Pulmonary artery endothelial cell (primary cell): Measurements from ENCODE around the gene SBF1. TPM values are rescaled to one million over a fixed set of nuclear protein-coding genes. Genes with fewer than 3 reads are reported as not detected.

Experiments used
- DNase-seq: peaks from one replicate; pipeline ENCODE4 v3.0.0-alpha.2; 2011; ENCODE audit warnings: low read depth, low spot score
- total RNA-seq: library from RNA; depleted of rRNA; stranded (reverse); fragments of >200 nt; gene quantifications from 2 replicates; pipeline ENCODE4 v1.2.3, GENCODE V29; 2014

The SBF1 gene
- total RNA-seq, 1 donor from 2014 or later: 42.0 TPM

- DNase-seq: no peak
These were observed 32.7 kb upstream of the SBF1 start, which contains the start of gene LMF2 for GRCh38 chr22:50507421-50507990. TSS of gene LMF2 (minus strand) at chr22:50507702. CDS start at chr22:50507675, 27 bp downstream.

GRCh38 chr22:50506611-50507420 lies 32.0 kb upstream of the SBF1 start:
- no peak for DNase-seq

GRCh38 chr22:50505776-50506610 lies 31.2 kb upstream of the SBF1 start:
- DNase-seq: no peak

GRCh38 chr22:50505276-50505775 lies 30.5 kb upstream of the SBF1 start:
- DNase-seq: no peak

GRCh38 chr22:50504369-50505211 lies 29.8 kb upstream of the SBF1 start:
- DNase-seq: no peak

- no peak for DNase-seq
These were observed 28.8 kb upstream of the SBF1 start for GRCh38 chr22:50503475-50504145.

- no peak for DNase-seq
These were observed 28.0 kb upstream of the SBF1 start for GRCh38 chr22:50502628-50503474.

- no peak for DNase-seq
These were observed 27.3 kb upstream of the SBF1 start for GRCh38 chr22:50502096-50502495.

- no peak for DNase-seq
These were observed 25.6 kb upstream of the SBF1 start for GRCh38 chr22:50500452-50500851.

- DNase-seq: no peak
These were observed 23.6 kb upstream of the SBF1 start for GRCh38 chr22:50498322-50498890.

GRCh38 chr22:50497093-50497492 lies 22.3 kb upstream of the SBF1 start:
- DNase-seq: no peak

GRCh38 chr22:50490531-50491308 lies 15.9 kb upstream of the SBF1 start:
- no peak for DNase-seq

GRCh38 chr22:50489363-50490243 lies 14.8 kb upstream of the SBF1 start:
- DNase-seq: no peak

GRCh38 chr22:50488886-50489285 lies 14.1 kb upstream of the SBF1 start:
- no peak for DNase-seq

- DNase-seq: no peak
These were observed 13.3 kb upstream of the SBF1 start for GRCh38 chr22:50488006-50488677.

GRCh38 chr22:50487290-50488005 lies 12.6 kb upstream of the SBF1 start:
- no peak for DNase-seq
